Astrocyte of the spinal cord (primary cell): Measurements from ENCODE around the gene SPAG4.

Experiments
- DNase-seq: peaks from one replicate; pipeline ENCODE4 v3.0.0; 2011; ENCODE audit warnings: low read depth, low spot score
- H3K4me3 ChIP-seq: 2 replicates; pipeline ENCODE4 v1.5.1; 2011; ENCODE audit warnings: low read depth, mild to moderate bottlenecking, low read length, moderate library complexity
- in situ Hi-C: cut with HindIII; loops from 2 replicates; pipeline ENCODE4 v1.10.0; 2017; ENCODE audit warnings: low sequenced_read_pairs
- TF ChIP-seq, protein P1 (sequence below): IDR thresholded peaks from 2 replicates; pipeline ENCODE4 v1.5.1; 2012; ENCODE audit warnings: low read depth, mild to moderate bottlenecking, low read length, inconsistent platforms

SPAG4 gene

GRCh38 chr20:35578469-35578868 lies 37.2 kb upstream of the SPAG4 start:
- TF ChIP-seq, protein P1, sequence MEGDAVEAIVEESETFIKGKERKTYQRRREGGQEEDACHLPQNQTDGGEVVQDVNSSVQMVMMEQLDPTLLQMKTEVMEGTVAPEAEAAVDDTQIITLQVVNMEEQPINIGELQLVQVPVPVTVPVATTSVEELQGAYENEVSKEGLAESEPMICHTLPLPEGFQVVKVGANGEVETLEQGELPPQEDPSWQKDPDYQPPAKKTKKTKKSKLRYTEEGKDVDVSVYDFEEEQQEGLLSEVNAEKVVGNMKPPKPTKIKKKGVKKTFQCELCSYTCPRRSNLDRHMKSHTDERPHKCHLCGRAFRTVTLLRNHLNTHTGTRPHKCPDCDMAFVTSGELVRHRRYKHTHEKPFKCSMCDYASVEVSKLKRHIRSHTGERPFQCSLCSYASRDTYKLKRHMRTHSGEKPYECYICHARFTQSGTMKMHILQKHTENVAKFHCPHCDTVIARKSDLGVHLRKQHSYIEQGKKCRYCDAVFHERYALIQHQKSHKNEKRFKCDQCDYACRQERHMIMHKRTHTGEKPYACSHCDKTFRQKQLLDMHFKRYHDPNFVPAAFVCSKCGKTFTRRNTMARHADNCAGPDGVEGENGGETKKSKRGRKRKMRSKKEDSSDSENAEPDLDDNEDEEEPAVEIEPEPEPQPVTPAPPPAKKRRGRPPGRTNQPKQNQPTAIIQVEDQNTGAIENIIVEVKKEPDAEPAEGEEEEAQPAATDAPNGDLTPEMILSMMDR: no peak
- in situ Hi-C loops: no loop called here
- no peak overlapping the region for H3K4me3 ChIP-seq
- DNase-seq: no peak

GRCh38 chr20:35579196-35579595 lies 36.4 kb upstream of the SPAG4 start:
- in situ Hi-C loops: no loop called here
- DNase-seq: no peak
- no peak overlapping the region for H3K4me3 ChIP-seq
- TF ChIP-seq, protein P1: no peak

DNA sequence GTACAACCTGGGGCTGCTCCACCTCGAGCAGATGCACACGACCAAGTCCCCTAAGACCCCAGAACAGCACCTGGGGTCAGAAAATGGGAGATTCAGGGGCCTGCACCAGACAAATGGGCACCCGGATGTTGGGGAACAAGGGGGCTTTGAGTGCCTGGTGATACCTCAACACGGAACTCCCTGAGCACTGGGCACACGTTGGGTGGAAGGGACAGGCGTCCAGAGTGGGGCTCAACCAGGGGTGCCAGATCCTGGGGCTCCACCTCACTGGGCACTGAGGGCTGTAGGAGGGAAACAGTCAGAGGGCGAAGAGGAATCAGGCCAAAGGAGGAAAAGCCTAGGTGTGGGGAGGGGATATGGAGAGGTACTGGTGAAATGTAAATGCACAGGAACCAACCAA lies 33.5 kb upstream of the SPAG4 start:
- TF ChIP-seq, protein P1: no peak
- DNase-seq: no peak
- H3K4me3 ChIP-seq: no peak overlapping the region
- in situ Hi-C loops: no loop called here

- in situ Hi-C loops: no loop called here
- H3K4me3 ChIP-seq: no peak overlapping the region
- DNase-seq: no peak
- TF ChIP-seq, protein P1: no peak
Observed at GRCh38 chr20:35582741-35583404, 32.8 kb upstream of the SPAG4 start.

DNA sequence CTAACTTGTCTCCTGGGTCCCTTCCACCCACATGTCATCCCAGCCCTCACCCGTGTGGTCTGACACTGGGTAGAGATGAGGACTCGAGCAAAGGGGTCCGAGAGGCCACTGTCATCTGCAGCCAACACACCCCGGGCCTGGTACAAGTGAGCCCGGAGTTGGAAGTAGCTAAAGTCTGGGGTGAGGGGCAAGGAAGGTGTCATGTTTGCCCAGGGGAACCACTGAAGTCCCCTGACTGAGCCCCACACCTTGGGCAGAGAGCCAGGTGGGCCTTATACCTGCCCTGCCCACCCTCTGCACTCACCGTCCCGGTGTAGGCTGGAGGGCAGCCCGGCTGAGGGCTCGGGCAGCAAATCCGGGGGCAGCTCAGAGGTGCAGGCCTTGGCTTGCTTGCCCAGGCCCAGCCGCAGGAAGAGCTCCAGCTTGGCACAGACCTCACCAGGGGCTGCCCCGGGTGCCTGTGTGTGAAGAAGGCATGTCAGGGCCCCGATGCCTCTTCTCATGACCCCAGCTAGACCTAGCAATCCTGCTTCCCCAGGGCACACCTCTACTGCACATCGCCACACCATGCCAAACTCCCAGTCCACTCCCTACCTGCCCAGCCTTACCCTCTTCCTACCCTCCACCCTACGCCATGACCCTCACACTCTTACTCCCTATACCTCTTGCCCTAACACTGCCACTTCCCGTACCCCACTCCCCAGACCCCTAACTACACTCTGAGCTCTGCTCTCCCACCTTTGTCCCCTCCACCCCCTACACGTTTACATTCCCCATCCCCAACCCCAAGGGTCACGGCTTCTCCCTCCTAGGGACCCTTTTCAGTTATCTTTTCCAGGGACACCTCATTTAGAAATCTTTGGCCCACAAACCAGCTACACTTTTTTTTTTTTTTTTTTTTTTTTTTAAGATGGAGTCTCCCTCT lies 31.7 kb upstream of the SPAG4 start:
- no peak for DNase-seq
- no peak overlapping the region for H3K4me3 ChIP-seq
- TF ChIP-seq, protein P1: no peak
- in situ Hi-C loops: no loop called here

GRCh38 chr20:35586751-35587425 lies 28.7 kb upstream of the SPAG4 start:
- TF ChIP-seq, protein P1: no peak
- in situ Hi-C loops: no loop called here
- no peak overlapping the region for H3K4me3 ChIP-seq
- DNase-seq: no peak
